IPS-NIHi11 (cell line): ENCODE results near the gene TMEM239.
"Not testable (repeated sequence)": the region's sequence is repeated elsewhere in the genome, so short reads cannot be mapped to it uniquely, and the experiment has no call there.

Source experiments
- DNase-seq: peaks from one replicate; pipeline ENCODE4 v3.0.0; 2012; ENCODE audit warnings: mixed read lengths, low spot score

The TMEM239 gene

DNA sequence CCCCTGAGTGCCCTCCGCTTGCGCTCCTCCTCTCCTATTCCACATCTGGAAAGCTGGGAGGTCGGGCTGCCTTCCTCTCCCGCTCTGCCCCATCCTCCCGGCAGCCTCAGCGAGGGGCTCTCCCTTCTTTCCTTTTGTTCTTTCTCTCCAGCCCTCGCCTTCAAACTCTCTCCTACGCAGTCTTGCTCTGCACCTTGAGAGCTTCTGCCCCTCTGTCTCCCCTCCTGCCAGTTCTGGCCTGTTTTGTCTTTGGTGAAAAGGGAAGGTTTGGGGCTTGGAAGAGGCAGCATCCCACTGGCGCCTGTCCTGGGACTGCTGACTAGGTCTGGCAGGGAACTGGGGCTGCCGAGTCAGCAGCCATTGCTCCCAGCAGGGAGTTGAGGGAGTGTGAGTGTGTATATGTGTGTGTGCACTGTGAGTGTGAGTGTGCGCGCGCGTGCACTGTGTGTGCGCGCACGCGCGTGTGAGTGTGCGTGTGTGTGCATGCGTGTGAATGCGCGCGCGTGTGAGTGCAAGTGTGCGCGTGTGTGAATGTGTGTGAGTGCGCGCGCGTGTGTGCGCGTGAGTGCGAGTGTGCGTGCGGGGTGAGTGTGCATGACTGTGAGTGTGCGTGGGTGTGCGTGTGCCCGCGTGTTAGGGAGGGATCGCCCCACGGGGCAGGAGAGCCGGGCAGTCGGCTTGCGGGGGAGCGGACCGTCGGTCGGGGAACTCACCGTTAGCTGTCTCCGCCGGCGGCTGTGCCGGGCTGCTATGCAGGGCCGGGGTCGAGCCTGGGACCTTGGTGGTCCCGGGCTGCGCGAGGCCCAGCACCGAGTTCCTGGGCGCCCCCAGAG, 16.3 kb upstream of the TMEM239 start:
- DNase-seq, result peak; percentile 60

- DNase-seq, result peak; percentile 90
Observed at GRCh38 chr20:2800521-2801285, 15.5 kb upstream of the TMEM239 start, which contains the start of gene CPXM1. Gene CPXM1 (minus strand): TSS chr20:2800627. CDS start chr20:2800572, 55 bp downstream.

- no peak for DNase-seq
Observed at GRCh38 chr20:2801286-2801728, 14.9 kb upstream of the TMEM239 start.

GRCh38 chr20:2804041-2804828, 11.9 kb upstream of the TMEM239 start:
- no peak for DNase-seq

- peak; percentile 52 for DNase-seq
Observed at GRCh38 chr20:2804852-2805688, 11.1 kb upstream of the TMEM239 start.

DNA sequence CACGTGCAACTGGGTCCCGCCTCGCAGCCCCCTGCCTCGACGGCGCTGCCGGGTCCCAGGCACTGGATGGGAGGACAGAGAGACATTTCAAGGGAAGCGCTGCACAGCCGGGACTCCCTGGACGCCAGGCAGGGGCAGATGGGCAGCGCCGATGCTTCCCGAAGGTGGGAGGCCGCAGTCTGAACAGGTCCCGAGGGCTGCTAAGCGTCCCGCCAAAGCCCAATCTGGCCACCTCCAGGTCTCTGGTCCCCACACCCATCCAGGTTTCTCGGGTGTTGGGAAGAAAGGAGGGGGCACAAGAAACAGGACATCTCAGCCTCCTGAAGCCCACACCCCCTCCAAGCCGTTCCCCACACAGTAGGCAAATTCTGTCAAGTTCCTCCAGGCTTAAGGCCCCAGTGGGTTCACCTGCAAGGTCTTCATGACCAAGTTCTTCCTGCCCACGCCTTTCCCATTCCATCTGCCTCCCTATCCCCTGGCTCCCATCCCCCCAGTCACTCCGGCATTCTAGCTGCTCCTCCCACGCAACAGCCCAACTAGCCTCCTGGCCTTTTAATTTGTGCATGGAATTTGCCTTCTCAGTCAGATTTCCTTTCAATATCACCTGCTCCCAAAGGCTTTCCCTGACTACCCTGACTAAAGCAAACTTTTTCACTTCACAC, 10.3 kb upstream of the TMEM239 start:
- DNase-seq, result peak; percentile 43

- no peak for DNase-seq
Observed at GRCh38 chr20:2806351-2806701, 9.8 kb upstream of the TMEM239 start.

- DNase-seq, result no peak
Observed at GRCh38 chr20:2807019-2807418, 9.1 kb upstream of the TMEM239 start.

DNA sequence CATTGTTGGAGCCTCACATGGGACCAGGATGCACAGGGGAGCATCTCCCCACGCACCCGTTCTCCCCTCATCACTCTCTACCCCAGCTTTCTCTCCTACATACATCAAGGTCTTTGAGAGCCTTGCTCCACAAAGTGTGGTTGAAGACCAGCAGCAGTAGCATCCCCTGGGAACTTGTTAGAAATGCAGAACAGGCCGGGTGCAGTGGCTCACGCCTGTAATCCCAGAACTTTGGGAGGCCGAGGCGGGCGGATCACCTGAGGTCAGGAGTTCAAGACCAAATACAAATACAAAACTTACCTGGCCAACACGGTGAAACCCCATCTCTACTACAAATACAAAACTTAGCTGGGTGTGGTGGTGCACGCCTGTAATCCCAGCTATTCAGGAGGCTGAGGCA, 8.2 kb upstream of the TMEM239 start:
- DNase-seq, result not testable (repeated sequence)

DNA sequence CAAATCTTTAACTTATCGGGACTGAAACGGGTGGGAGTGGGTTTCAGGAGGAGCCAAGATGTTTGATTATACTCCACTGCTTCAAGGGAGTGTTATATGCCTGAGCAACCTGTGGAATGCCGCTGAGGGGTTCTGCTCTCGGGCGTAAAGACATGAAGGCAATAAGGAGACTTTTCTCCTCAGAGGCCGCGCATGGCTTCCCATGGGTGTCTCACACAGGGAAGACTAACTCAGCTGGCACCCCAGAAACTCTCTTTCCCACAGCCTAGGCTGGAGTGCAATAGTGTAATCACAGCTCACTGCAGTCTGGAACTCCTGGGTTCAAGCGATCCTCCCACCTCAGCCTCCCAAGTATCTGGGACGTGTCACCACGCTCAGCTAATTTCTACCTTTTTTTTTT, 6.5 kb upstream of the TMEM239 start:
- no peak for DNase-seq

DNA sequence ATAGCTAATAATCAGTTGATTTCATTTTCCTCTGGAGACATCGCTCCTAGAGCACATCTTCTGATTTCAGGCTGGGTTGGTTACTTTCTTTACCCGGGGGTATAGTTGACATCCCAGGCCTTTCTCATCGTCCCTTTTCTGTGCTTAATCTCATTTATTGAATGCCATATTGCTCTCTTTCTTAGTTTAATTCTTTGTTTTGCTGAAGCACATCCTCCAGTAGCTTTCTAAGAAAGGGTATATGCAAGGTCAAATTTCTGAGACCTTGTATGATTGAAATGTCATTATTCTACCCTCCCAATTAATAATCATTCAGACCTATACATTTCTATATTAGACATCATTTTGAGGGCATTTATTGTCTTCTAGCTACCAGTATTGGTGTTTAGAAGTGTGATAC, 4.0 kb upstream of the TMEM239 start:
- DNase-seq, result no peak

DNA sequence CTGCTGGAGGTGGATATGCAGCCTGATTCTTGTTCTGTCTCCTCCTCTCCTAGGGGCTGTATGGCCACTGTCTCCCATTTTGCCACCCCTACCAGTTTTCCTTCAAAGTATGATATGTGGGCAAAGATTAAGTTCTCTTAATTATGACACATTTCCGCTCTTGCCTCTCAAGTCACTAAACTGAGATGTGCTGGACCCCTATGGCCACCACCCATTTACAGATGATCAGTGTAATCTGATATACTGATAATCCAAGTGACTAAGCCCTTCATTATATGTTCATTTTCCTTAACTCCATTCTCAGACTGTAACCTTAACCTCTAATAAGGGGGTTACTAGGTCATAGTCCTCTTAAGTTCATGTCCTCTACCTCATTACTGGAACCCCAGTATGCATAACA, 2.1 kb upstream of the TMEM239 start:
- no peak for DNase-seq

DNA sequence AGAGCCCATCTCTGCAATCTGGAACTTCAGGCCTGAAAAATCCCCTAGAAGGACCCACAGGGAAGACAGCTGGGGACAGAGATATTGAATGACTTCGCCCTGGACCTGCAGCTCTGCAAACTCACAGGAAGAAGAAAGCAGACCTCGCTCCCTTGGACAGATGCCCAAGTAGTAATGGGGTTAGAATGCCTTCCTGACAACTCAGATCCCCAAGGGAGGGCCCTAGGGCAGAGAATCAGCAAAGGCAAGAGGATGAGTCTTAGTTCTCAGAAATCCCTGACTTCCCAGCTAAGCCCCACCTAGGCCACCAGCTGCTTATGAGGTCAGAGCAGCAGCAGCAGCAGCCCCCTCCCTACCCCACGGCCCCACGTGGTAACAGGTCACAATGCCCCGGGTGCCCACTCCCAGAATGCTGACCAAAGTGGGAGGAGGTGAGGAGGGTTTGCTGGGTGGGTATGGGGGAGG, 1.5 kb upstream of the TMEM239 start, which contains the start of gene C20orf141:
Gene C20orf141, plus strand, starts transcription at position 401 of the 465 bp plus-strand sequence. CDS start 198 bp downstream, outside the sequence.
- no peak for DNase-seq

DNA sequence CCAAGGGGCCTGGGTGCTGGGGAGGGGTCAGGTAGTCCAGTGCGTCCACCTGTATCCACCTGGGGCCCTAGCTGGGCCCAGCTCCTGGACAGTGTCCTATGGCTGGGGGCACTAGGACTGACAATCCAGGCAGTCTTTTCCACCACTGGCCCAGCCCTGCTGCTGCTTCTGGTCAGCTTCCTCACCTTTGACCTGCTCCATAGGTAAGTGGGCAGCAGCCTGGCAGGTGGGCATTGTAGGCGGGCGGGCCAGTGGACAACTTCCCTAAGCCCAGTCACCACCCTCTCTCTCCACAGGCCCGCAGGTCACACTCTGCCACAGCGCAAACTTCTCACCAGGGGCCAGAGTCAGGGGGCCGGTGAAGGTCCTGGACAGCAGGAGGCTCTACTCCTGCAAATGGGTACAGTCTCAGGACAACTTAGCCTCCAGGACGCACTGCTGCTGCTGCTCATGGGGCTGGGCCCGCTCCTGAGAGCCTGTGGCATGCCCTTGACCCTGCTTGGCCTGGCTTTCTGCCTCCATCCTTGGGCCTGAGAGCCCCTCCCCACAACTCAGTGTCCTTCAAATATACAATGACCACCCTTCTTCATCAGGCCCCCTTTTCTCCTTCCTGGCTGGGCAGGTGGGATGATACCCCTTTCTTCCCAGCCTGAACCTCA, 793 bp upstream of the TMEM239 start:
- DNase-seq, result no peak

GRCh38 chr20:2816583-2817340, 598 bp downstream of the TMEM239 start:
- peak; percentile 52 for DNase-seq

DNA sequence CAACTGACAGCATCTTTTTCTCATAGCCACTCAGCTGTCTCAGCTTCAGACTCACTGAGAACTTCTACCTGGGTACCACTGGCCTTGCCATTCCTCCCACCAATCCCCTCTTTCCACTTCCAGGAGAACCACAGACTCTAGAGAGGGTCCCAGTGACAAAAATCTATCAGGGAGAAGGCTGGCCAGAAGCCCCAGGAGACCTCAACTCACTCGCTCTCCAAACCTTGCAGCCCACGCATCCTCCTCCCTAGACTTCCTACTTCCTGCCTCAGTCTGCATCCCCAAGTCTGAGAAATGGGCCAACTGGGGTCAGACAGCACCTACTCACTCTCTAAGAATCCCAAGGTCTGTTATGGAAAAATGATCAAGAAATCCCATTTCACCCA, 1.2 kb downstream of the TMEM239 start:
- no peak for DNase-seq

DNA sequence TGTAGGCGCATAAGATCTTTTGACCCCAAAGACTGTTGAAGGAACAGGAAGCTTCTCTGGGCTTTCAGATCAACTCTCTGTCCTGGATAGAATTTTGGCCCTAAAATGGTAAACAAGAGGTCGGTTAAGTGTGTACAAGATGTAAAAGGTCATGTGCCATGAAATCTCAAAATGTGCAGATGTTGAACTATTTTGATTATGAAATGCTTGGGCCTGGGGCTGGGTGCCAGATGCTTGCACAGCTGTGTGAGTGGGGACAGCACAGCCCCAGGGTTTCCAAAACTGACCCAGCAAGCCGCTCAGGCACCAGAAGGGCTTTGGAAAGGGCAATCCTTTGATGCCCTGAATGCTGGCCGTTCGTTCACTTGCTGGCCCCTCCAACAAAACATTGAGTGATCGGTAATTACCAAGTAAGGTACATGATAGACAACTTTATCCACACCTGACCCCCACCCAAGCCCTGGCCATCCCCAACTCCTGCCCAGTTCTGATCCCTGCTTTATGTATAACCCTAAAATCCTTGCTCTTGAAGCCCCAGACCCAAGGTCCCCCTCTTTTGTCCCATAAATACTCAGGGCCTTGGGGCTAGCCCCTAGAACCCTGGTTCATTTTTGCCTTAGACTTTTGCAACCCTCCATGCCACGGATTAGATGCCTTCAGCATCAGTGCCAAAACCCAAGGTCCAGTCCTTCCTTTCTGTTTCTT, 1.9 kb downstream of the TMEM239 start:
- DNase-seq, result no peak

DNA sequence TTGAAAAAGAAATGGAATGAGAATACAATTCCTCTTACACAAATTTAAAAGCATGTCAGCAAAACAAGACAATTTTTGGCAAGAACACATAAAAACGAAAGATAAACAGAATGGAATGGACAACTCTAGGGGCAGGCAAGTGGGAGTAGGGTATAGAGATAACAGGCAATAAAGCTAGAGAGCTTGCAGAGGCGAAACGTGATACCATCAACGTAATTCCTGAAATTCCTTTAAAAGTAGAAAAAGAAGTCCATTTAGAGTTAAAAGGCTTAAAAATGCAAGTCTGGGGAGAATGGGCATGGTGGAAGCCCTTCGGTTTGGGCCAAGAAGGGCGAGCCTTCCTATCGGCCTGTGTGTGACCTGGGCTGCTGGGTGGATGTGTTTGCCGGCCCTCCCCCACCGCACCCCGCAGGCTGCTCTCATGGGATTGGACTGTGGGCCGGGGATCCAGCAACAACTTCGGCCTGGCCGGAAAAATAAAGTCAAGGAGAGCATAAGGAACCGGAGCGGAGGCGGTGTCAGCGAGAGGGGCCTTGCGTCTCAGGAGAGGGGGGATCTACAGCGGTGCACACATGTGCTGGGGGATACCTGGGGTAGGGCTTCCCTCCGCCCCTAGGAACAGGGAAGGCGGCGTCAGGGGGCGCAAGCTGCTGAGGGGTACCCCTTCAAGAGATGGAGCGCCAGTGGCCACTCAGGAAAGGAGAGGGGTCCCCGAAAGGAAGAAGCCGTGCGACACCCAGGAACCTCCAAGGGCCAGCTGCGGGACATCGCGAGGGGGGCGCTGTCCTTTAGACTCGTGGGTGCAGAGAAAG, 4.1 kb downstream of the TMEM239 start:
- DNase-seq, result peak; percentile 70
